SK-N-MC (cell line): Measurements from ENCODE around the gene DNAJC7.

Experiments used
- DNase-seq: peaks from one replicate; pipeline ENCODE4 v3.0.0-alpha.2; 2011; ENCODE audit warnings: low read depth, low spot score
- H3K27ac ChIP-seq: fragments of 200-600 bp; sonication (generic); 2 replicates; pipeline ENCODE4 v1.5.1; 2016; ENCODE audit warnings: mixed run types
- H3K36me3 ChIP-seq: fragments of 200-600 bp; sonication (generic); 2 replicates; pipeline ENCODE4 v1.6.1; 2017; ENCODE audit warnings: antibody characterized with exemption, low read length, mixed read lengths; ENCODE audit not compliant: insufficient read depth
- H3K4me3 ChIP-seq: fragments of 200-600 bp; sonication (generic); 2 replicates; pipeline ENCODE4 v1.5.1; 2016
- H3K9ac ChIP-seq: fragments of 200-600 bp; sonication (generic); 2 replicates; pipeline ENCODE4 v1.8.0; 2017; ENCODE audit warnings: mixed run types, mixed read lengths; ENCODE audit not compliant: insufficient read length
- H3K9me3 ChIP-seq: fragments of 200-600 bp; sonication (generic); 2 replicates; pipeline ENCODE4 v1.6.1; 2017; ENCODE audit warnings: low read depth, mild to moderate bottlenecking, antibody characterized with exemption, low read length, moderate library complexity, mixed read lengths
- EZH2 ChIP-seq: fragments of 200-600 bp; sonication (generic); IDR thresholded peaks from one replicate; pipeline ENCODE4 v1.6.1; 2017; ENCODE audit warnings: antibody characterized with exemption
- FOXP2 ChIP-seq: optimal IDR thresholded peaks from 2 replicates; pipeline ENCODE3; 2011; ENCODE audit warnings: mild to moderate bottlenecking, moderate library complexity; ENCODE audit not compliant: insufficient read depth; ENCODE audit errors: extremely low read length, control extremely low read depth
- POLR2AphosphoS5 ChIP-seq: IDR thresholded peaks from 2 replicates; pipeline ENCODE4 v1.6.1; 2012; ENCODE audit warnings: mild to moderate bottlenecking, low read depth, low read length, borderline replicate concordance

The DNAJC7 gene

DNA sequence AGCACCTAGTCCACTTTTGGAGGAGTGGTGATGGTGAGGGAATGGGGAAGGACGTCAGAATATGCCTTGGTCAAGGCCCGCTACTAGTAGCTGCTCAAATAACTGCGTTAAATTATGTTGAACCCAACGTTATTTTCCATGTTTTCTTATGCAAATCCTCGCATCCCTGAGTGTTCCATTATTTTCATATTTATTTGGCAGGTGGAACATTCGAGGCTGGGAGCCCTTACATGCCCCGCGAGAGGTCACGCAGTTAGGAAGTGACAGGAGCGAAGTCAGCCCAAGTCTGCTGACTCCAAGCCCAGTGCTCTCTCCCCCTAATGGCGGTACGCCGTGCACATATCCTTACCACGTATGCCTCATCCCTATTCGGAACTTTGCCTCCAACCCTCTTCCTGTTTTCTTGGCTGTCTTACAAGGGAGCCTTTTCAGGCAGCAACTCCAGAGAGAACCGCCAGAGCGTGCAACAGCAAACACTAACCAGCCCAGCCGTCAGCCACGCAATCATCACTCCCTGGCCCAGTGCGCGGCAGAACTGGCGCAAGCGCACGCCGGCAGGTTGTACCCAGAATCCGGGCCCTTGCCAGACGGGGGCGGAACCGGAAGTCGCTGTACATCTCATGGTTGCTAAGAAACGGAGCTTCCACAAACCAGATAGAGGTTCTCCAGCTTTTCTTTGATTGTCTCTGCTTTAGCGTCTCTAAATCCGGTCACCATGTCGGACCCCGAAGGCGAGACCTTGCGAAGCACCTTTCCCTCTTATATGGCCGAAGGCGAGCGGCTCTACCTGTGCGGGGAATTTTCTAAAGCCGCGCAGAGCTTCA, 87.0 kb downstream of the DNAJC7 start, which contains the start of gene ODAD4:
Gene ODAD4, plus strand, starts transcription at position 609 of the 824 bp plus-strand sequence. Its CDS starts 107 bp downstream, at position 716.
- TF ChIP-seq EZH2 (no peak), FOXP2 (peak; percentile 87), POLR2AphosphoS5 (peak; percentile 99)
- Histone ChIP-seq H3K4me3 (peak within 1 kb of the TSS; percentile 98), H3K9me3 (no peaks in the 10 kb centered on the region), H3K27ac (peak within 1 kb of the TSS; percentile 84), H3K9ac (peak within 1 kb of the TSS; percentile 81), H3K36me3 (no peaks in the 10 kb centered on the region)
- DNase-seq: peak; percentile 76

DNA sequence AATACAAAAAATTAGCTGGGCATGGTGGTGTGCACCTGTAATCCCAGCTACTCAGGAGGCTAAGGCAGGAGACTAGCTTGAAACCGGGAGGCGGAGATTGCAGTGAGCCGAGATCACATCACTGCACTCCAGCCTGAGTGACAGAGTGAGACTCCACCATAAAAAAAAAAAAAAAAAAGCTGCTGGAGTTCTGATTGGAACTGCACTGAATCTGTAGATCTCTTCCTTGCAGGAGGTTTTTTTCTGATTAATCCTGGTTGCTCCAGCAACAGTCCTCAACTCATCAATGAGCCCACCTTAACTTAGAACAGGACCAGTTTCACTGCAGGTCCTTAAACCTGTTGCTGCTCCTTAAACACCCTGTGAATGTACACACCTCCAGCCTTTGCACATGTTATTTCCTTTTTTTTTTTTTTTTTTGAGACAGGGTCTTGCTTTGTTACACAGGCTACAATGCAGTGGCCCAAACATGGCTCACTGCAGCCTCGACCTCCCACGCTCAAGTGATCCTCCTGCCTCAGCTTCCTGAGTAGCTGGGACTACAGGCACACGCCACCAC, 88.5 kb downstream of the DNAJC7 start:
- no peak overlapping the region for H3K9ac ChIP-seq
- no peaks in the 10 kb centered on the region for H3K36me3 ChIP-seq
- TF ChIP-seq POLR2AphosphoS5 (no peak), EZH2 (no peak), FOXP2 (no peak)
- H3K9me3 ChIP-seq: no peaks in the 10 kb centered on the region
- H3K27ac ChIP-seq: no peak overlapping the region
- peak overlapping the region; percentile 98; the same call in 1 of the 2 replicates for H3K4me3 ChIP-seq
- no peak for DNase-seq
